SK-N-SH treated with all-trans-retinoic acid at 6 μM for 48 hours (cell line): Measurements from ENCODE around the gene BNIP2.

ENCODE experiments used
- ATAC-seq: fragments of 200-7000 bp; cut with Tn5 transposase; 3 replicates; pipeline ENCODE4 v1.9.1; 2020; ENCODE audit warnings: mild to moderate bottlenecking, moderate library complexity
- ARNTL ChIP-seq: fragments of 450-650 bp; formaldehyde crosslinking; IDR thresholded peaks from 2 replicates; pipeline ENCODE4 v1.5.0; 2020; ENCODE audit warnings: low read depth, mild to moderate bottlenecking, moderate library complexity, borderline replicate concordance
- BACH2 ChIP-seq: fragments of 250-450 bp; sonication (Bioruptor Pico); IDR thresholded peaks from 2 replicates; pipeline ENCODE4 v1.9.0; 2021; ENCODE audit warnings: mild to moderate bottlenecking, borderline replicate concordance
- CREB5 ChIP-seq: fragments of 250-450 bp; sonication (Bioruptor Pico); IDR thresholded peaks from 2 replicates; pipeline ENCODE4 v1.5.1; 2020; ENCODE audit warnings: low read depth, mild to moderate bottlenecking, moderate library complexity
- CSDC2 ChIP-seq: fragments of 250-450 bp; sonication (Bioruptor Pico); IDR thresholded peaks from 2 replicates; pipeline ENCODE4 v1.5.0; 2020; ENCODE audit warnings: mild to moderate bottlenecking, moderate library complexity
- CSRNP3 ChIP-seq: fragments of 250-450 bp; sonication (Bioruptor Pico); IDR thresholded peaks from 2 replicates; pipeline ENCODE4 v1.5.1; 2021; ENCODE audit warnings: mild to moderate bottlenecking, moderate library complexity
- ESRRG ChIP-seq: fragments of 250-450 bp; sonication (Bioruptor Pico); IDR thresholded peaks from 2 replicates; pipeline ENCODE4 v1.6.1; 2021; ENCODE audit warnings: mild to moderate bottlenecking
- GLIS3 ChIP-seq: fragments of 250-450 bp; sonication (Bioruptor Pico); IDR thresholded peaks from 2 replicates; pipeline ENCODE4 v1.5.0; 2020; ENCODE audit warnings: mild to moderate bottlenecking, moderate library complexity
- ISL1 ChIP-seq: fragments of 250-450 bp; sonication (Bioruptor Pico); IDR thresholded peaks from 2 replicates; pipeline ENCODE4 v2.1.2; 2022; ENCODE audit warnings: mild to moderate bottlenecking, moderate library complexity
- OSR1 ChIP-seq: fragments of 250-450 bp; sonication (Bioruptor Pico); IDR thresholded peaks from 2 replicates; pipeline ENCODE4 v1.8.0; 2022; ENCODE audit warnings: moderate library complexity, mild to moderate bottlenecking, inconsistent platforms
- PATZ1 ChIP-seq: fragments of 250-450 bp; sonication (Bioruptor Pico); IDR thresholded peaks from 2 replicates; pipeline ENCODE4 v1.8.0; 2020; ENCODE audit warnings: mild to moderate bottlenecking, moderate library complexity, borderline replicate concordance
- POU6F1 ChIP-seq: fragments of 250-450 bp; sonication (Bioruptor Pico); IDR thresholded peaks from 2 replicates; pipeline ENCODE4 v1.8.0; 2021; ENCODE audit warnings: low read depth, mild to moderate bottlenecking, moderate library complexity, borderline replicate concordance
- PPARA ChIP-seq: fragments of 250-450 bp; sonication (Bioruptor Pico); IDR thresholded peaks from 2 replicates; pipeline ENCODE4 v1.5.0; 2020; ENCODE audit warnings: mild to moderate bottlenecking, borderline replicate concordance
- RARB ChIP-seq: fragments of 250-450 bp; sonication (Bioruptor Pico); IDR thresholded peaks from 2 replicates; pipeline ENCODE4 v1.8.0; 2021; ENCODE audit warnings: mild to moderate bottlenecking, moderate library complexity
- SNAI2 ChIP-seq: fragments of 250-450 bp; sonication (Bioruptor Pico); IDR thresholded peaks from 2 replicates; pipeline ENCODE4 v1.5.0; 2020; ENCODE audit warnings: mild to moderate bottlenecking, moderate library complexity
- TCF4 ChIP-seq: fragments of 250-450 bp; sonication (Bioruptor Pico); IDR thresholded peaks from 2 replicates; pipeline ENCODE4 v1.8.0; 2021; ENCODE audit warnings: mild to moderate bottlenecking, moderate library complexity, borderline replicate concordance
- TOX ChIP-seq: fragments of 250-450 bp; sonication (Bioruptor Pico); IDR thresholded peaks from 2 replicates; pipeline ENCODE4 v1.8.0; 2021; ENCODE audit warnings: mild to moderate bottlenecking, moderate library complexity, borderline replicate concordance
- TSHZ2 ChIP-seq: fragments of 250-450 bp; sonication (Bioruptor Pico); IDR thresholded peaks from 2 replicates; pipeline ENCODE4 v1.5.0; 2020; ENCODE audit warnings: mild to moderate bottlenecking, moderate library complexity
- ZC3H10 ChIP-seq: fragments of 250-450 bp; sonication (Bioruptor Pico); IDR thresholded peaks from 2 replicates; pipeline ENCODE4 v1.5.1; 2021; ENCODE audit warnings: mild to moderate bottlenecking, moderate library complexity
- ZFP3 ChIP-seq: fragments of 250-450 bp; sonication (Bioruptor Pico); IDR thresholded peaks from 2 replicates; pipeline ENCODE4 v1.5.0; 2020; ENCODE audit warnings: mild to moderate bottlenecking, moderate library complexity
- ZNF565 ChIP-seq: fragments of 450-650 bp; formaldehyde crosslinking; conservative IDR thresholded peaks from 2 replicates; pipeline ENCODE4 v1.5.0; 2020; ENCODE audit warnings: low read depth, mild to moderate bottlenecking, moderate library complexity
- ZNF70 ChIP-seq: fragments of 450-650 bp; formaldehyde crosslinking; IDR thresholded peaks from 2 replicates; pipeline ENCODE4 v1.5.0; 2020; ENCODE audit warnings: mild to moderate bottlenecking, moderate library complexity
- ZNF8 ChIP-seq: fragments of 450-650 bp; formaldehyde crosslinking; IDR thresholded peaks from 2 replicates; pipeline ENCODE4 v1.5.0; 2020; ENCODE audit warnings: mild to moderate bottlenecking, moderate library complexity

The BNIP2 gene

GRCh38 chr15:59722037-59722436 is 32.9 kb upstream of the BNIP2 start (continued):
- TF ChIP-seq PPARA, result no peak
- TF ChIP-seq ARNTL (CRISPR knock-in tag), result no peak
- no peak for TF ChIP-seq ZC3H10

GRCh38 chr15:59721411-59721810 is 32.3 kb upstream of the BNIP2 start:
- no peak for ATAC-seq
- TF ChIP-seq CSDC2 (CRISPR knock-in tag), result no peak
- no peak for TF ChIP-seq PPARA
- no peak for TF ChIP-seq BACH2 (CRISPR knock-in tag)
- no peak for TF ChIP-seq CSRNP3 (CRISPR knock-in tag)
- no peak for TF ChIP-seq RARB
- TF ChIP-seq SNAI2 (CRISPR knock-in tag), result no peak
- TF ChIP-seq OSR1 (CRISPR knock-in tag), result no peak
- TF ChIP-seq ISL1 (CRISPR knock-in tag), result no peak
- TF ChIP-seq PATZ1 (CRISPR knock-in tag), result no peak
- TF ChIP-seq TSHZ2 (CRISPR knock-in tag), result no peak
- TF ChIP-seq GLIS3 (CRISPR knock-in tag), result no peak
- TF ChIP-seq ZC3H10, result no peak
- TF ChIP-seq, all 23 proteins: peak for 0

GRCh38 chr15:59713177-59713576 is 24.1 kb upstream of the BNIP2 start:
- no peak for TF ChIP-seq CREB5 (CRISPR knock-in tag)
- TF ChIP-seq POU6F1 (CRISPR knock-in tag), result no peak
- TF ChIP-seq PATZ1 (CRISPR knock-in tag), result no peak
- no peak for TF ChIP-seq GLIS3 (CRISPR knock-in tag)
- TF ChIP-seq PPARA, result no peak
- TF ChIP-seq TSHZ2 (CRISPR knock-in tag), result no peak
- TF ChIP-seq TOX (CRISPR knock-in tag), result no peak
- TF ChIP-seq CSDC2 (CRISPR knock-in tag), result no peak
- TF ChIP-seq SNAI2 (CRISPR knock-in tag), result no peak
- TF ChIP-seq ZNF565, result no peak
- TF ChIP-seq ZNF8, result no peak
- TF ChIP-seq ESRRG, result no peak
- TF ChIP-seq ZNF70 (CRISPR knock-in tag), result no peak
- TF ChIP-seq ZFP3 (CRISPR knock-in tag), result no peak
- TF ChIP-seq TCF4 (CRISPR knock-in tag), result no peak
- no peak for TF ChIP-seq ZC3H10
- no peak for TF ChIP-seq ISL1 (CRISPR knock-in tag)
- ATAC-seq, result no peak
